ENCODE data around the gene KCNG2. TPM values are rescaled to one million over a fixed set of nuclear protein-coding genes. Genes with fewer than 3 reads are reported as not detected.

The KCNG2 gene
- total RNA-seq, 1 donor from 2014 or later = not detected

DNA sequence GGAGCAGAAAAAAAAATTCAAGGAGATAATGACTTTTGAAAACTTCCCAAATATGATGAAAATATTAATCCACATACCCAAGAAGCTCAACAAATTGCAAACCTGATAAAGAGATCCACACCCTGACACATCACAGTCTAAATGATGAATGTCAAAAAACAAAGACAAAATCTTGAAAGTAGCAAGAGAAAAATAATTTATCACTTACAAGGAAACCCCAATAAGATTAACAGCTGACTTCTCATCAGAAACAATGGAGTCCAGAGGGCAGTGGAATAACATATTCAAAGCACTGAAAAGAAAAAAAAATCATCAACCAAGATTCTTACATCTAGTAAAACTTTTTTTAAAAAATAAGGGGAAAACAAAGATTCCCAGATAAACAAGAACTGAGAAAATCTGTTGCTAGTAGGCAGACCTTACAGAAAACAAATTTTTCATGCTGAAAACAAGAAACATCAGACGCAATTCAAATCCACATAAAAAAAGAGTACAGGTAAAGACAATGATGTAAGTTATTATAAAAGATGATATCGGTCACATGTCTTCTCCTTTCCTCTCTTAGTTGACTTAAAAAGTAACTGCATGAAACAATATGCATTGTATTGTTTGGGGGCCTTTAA, 132.4 kb downstream of the KCNG2 start:
- Mint-ChIP-seq H3K4me3 (ENCODE audit: unreplicated experiment) (no peak overlapping the region), H3K27me3 (ENCODE audit: unreplicated experiment) (no peaks in the 10 kb centered on the region), H3K9me3 (ENCODE audit: unreplicated experiment) (peaks cover 34% of the 10 kb centered on the region), H3K36me3 (ENCODE audit: unreplicated experiment) (peaks cover 63% of the 10 kb centered on the region), H3K27ac (ENCODE audit: unreplicated experiment) (no peak overlapping the region), H3K4me1 (ENCODE audit: unreplicated experiment) (peaks cover 6% of the 10 kb centered on the region)
- TF ChIP-seq, protein P1, sequence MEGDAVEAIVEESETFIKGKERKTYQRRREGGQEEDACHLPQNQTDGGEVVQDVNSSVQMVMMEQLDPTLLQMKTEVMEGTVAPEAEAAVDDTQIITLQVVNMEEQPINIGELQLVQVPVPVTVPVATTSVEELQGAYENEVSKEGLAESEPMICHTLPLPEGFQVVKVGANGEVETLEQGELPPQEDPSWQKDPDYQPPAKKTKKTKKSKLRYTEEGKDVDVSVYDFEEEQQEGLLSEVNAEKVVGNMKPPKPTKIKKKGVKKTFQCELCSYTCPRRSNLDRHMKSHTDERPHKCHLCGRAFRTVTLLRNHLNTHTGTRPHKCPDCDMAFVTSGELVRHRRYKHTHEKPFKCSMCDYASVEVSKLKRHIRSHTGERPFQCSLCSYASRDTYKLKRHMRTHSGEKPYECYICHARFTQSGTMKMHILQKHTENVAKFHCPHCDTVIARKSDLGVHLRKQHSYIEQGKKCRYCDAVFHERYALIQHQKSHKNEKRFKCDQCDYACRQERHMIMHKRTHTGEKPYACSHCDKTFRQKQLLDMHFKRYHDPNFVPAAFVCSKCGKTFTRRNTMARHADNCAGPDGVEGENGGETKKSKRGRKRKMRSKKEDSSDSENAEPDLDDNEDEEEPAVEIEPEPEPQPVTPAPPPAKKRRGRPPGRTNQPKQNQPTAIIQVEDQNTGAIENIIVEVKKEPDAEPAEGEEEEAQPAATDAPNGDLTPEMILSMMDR (IDR thresholded peaks at IDR 0.05) = no peak
- no peak for DNase-seq (ENCODE audit: extremely low spot score, unreplicated experiment)

DNA sequence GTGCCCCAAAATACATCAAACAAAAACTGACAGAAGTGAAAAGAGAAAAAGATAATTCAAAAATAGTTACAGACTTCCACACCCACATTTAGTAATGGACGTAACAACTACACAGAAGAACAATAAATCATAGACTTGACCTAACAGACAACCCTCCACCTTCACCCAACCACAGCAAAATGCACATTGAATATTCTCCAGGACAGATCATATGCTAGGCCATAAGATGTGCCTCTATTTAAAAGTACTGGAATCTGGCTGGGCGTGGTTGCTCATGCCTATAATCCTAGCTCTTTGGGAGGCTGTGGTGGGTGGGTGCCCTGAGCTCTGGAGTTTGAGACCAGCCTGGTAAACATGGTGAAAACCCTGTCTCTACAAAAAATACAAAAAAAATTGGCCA, 133.7 kb downstream of the KCNG2 start:
- peaks cover 41% of the 10 kb centered on the region for H3K9me3 Mint-ChIP-seq (ENCODE audit: unreplicated experiment)
- TF ChIP-seq, protein P1 (IDR thresholded peaks at IDR 0.05) = no peak

DNA sequence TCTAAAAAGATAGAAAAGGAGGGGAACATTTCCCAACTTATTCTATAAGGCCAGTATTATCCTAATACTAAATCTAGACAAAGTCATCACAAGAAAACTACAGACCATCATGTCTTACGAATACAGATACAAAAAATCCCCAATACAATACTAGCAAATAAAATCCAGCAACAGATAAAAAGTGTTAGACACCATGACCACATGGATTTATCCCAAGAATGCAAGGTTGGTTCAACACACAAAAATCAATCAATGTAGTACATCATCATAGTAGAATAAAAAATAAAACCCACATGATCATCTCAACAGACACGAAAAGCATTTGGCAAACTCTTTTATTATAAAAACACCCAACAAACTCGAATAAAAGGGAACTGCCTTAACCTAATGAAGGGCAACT, 135.2 kb downstream of the KCNG2 start:
- peaks cover 6% of the 10 kb centered on the region for H3K4me1 Mint-ChIP-seq (ENCODE audit: unreplicated experiment)
- H3K9me3 Mint-ChIP-seq (ENCODE audit: unreplicated experiment) = peaks cover 41% of the 10 kb centered on the region
- no peak overlapping the region for H3K27ac Mint-ChIP-seq (ENCODE audit: unreplicated experiment)
- TF ChIP-seq, protein P1 (IDR thresholded peaks at IDR 0.05) = no peak
- H3K36me3 Mint-ChIP-seq (ENCODE audit: unreplicated experiment) = peaks cover 79% of the 10 kb centered on the region
- H3K27me3 Mint-ChIP-seq (ENCODE audit: unreplicated experiment) = no peaks in the 10 kb centered on the region
- DNase-seq (ENCODE audit: extremely low spot score, unreplicated experiment) = no peak
- H3K4me3 Mint-ChIP-seq (ENCODE audit: unreplicated experiment) = no peak overlapping the region

More for the DNA sequence above, 133.7 kb downstream of the KCNG2 start:
- H3K27ac Mint-ChIP-seq (ENCODE audit: unreplicated experiment) = no peak overlapping the region
- H3K4me3 Mint-ChIP-seq (ENCODE audit: unreplicated experiment) = no peak overlapping the region
- no peak for DNase-seq (ENCODE audit: extremely low spot score, unreplicated experiment)
- no peaks in the 10 kb centered on the region for H3K27me3 Mint-ChIP-seq (ENCODE audit: unreplicated experiment)
- H3K4me1 Mint-ChIP-seq (ENCODE audit: unreplicated experiment) = peaks cover 6% of the 10 kb centered on the region
- H3K36me3 Mint-ChIP-seq (ENCODE audit: unreplicated experiment) = peaks cover 70% of the 10 kb centered on the region

DNA sequence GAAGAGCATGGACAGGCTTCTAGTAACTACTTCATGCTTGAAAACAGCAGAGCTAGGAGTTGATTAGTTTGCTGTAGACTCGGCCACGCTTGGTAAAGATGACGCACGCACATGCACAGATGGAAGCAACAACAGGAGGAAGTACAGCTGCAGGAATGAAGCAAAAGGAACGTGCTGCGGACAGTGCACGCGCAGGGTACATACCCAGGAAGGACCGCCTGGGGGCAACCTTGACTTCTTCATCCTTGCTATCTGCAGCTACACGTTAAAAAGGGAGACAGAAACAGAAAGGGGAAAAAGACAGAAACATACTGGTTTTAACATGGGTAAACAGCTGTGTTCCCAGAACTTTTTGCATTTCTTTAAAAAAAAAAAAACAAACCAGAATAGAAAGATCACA, 136.0 kb downstream of the KCNG2 start:
- Mint-ChIP-seq H3K4me3 (ENCODE audit: unreplicated experiment) (no peak overlapping the region), H3K27me3 (ENCODE audit: unreplicated experiment) (no peaks in the 10 kb centered on the region), H3K4me1 (ENCODE audit: unreplicated experiment) (peaks cover 10% of the 10 kb centered on the region), H3K36me3 (ENCODE audit: unreplicated experiment) (peaks cover 75% of the 10 kb centered on the region), H3K27ac (ENCODE audit: unreplicated experiment) (no peak overlapping the region), H3K9me3 (ENCODE audit: unreplicated experiment) (peaks cover 40% of the 10 kb centered on the region)
- no peak for DNase-seq (ENCODE audit: extremely low spot score, unreplicated experiment)
- TF ChIP-seq, protein P1 (IDR thresholded peaks at IDR 0.05) = no peak

DNA sequence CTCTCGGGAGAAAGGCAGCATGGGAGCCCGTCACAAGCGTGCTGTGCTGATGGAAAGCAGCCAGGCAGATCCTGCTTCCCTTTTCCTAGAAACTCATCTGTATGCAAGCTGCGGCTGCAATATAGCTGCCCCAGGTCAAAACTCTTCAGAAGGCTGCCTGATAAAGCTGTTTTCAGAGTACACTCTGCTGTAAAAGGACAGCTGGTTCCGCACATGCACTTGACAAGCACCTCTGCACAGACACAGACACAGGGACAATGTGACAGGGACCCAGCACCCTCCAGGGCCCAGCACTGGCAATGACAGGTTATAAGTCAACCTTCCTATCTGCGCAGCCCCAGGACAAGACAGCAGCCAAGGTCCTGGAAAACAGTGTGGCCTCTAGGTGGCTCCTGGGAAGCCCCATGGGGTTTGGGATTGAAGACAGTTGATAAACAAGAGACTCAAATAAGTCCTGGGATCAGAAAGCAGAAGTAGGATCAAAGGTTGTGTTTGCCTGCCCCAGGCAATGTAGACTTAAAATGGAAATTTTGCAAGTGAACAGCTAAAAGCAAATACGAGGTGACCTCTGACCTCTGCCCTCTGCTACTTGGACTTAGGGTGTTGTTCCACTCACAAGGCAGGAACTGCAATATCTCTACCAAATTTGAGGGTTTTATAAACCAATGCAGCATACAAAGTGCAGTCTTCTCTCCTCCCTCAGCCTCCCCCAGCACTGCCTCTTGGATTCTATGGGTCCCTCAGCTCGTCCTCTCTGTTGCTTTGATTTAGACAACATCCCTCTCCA, 136.8 kb downstream of the KCNG2 start:
- DNase-seq (ENCODE audit: extremely low spot score, unreplicated experiment) = no peak
- TF ChIP-seq, protein P1 (IDR thresholded peaks at IDR 0.05) = no peak
- Mint-ChIP-seq H3K36me3 (ENCODE audit: unreplicated experiment) (peaks cover 73% of the 10 kb centered on the region), H3K27me3 (ENCODE audit: unreplicated experiment) (no peaks in the 10 kb centered on the region), H3K27ac (ENCODE audit: unreplicated experiment) (no peak overlapping the region), H3K4me3 (ENCODE audit: unreplicated experiment) (no peak overlapping the region), H3K4me1 (ENCODE audit: unreplicated experiment) (peaks cover 17% of the 10 kb centered on the region), H3K9me3 (ENCODE audit: unreplicated experiment) (peaks cover 36% of the 10 kb centered on the region)
